Activated CD4-positive, alpha-beta T cell treated with anti-CD3 and anti-CD28 coated beads, Interleukin-2, amount 50 U/mL, for 24 hours (primary cell): ENCODE measurements around the gene THAP3.

Experiments used
- DNase-seq, 2 donors: peaks; one replicate each; pipeline ENCODE4 v3.0.0-alpha.2; 2020; ENCODE audit warnings: low read depth in 1 of 2, low spot score in 1 of 2

THAP3 gene

DNA sequence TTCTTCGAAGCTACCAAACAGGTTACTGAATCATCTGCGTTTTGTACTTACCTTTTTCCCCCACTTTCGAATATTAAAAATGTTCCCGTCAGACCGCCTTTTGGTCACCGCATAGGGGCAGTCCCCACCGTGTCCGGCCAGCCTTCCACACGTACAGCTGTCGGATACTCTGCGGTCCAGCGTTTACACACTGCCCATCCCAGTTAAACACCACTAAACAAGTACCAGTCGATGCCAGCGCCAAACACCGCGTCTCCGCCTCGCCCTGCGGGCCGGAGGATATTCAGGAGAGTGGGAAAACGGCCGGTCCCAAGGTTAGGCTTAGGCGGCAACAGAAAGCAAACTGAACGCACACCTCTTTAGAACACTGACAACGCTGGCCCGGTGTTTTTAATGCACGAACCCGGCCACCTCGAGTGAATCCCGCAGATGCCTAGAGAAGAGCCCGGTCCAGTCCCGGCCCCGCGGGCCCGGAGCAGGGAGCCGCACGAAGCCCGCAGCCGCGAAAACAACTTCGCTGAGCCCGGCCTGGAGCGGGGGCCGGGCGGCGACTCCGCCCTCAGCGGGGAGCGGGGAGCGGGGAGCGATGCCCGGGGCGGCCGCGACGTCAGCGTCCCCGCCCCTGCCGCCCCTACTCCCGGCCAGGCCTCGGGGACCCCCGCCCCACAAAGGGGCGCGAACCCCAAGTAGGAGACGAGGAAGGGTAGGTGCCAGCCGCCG lies 11.9 kb upstream of the THAP3 start:
- no peak for DNase-seq

- DNase-seq, result peak; percentile 99 to 100
Measured at GRCh38 chr1:6613361-6614018, 11.2 kb upstream of the THAP3 start, which contains the start of gene PHF13. Gene PHF13, plus strand, starts transcription at chr1:6613731. Its CDS starts 336 bp downstream, at chr1:6614067.

- DNase-seq, result no peak
Measured at GRCh38 chr1:6614019-6614928, 10.4 kb upstream of the THAP3 start.

- DNase-seq, result no peak
Measured at GRCh38 chr1:6614929-6615785, 9.5 kb upstream of the THAP3 start.

- DNase-seq, result no peak
Measured at GRCh38 chr1:6619045-6619444, 5.6 kb upstream of the THAP3 start.

DNA sequence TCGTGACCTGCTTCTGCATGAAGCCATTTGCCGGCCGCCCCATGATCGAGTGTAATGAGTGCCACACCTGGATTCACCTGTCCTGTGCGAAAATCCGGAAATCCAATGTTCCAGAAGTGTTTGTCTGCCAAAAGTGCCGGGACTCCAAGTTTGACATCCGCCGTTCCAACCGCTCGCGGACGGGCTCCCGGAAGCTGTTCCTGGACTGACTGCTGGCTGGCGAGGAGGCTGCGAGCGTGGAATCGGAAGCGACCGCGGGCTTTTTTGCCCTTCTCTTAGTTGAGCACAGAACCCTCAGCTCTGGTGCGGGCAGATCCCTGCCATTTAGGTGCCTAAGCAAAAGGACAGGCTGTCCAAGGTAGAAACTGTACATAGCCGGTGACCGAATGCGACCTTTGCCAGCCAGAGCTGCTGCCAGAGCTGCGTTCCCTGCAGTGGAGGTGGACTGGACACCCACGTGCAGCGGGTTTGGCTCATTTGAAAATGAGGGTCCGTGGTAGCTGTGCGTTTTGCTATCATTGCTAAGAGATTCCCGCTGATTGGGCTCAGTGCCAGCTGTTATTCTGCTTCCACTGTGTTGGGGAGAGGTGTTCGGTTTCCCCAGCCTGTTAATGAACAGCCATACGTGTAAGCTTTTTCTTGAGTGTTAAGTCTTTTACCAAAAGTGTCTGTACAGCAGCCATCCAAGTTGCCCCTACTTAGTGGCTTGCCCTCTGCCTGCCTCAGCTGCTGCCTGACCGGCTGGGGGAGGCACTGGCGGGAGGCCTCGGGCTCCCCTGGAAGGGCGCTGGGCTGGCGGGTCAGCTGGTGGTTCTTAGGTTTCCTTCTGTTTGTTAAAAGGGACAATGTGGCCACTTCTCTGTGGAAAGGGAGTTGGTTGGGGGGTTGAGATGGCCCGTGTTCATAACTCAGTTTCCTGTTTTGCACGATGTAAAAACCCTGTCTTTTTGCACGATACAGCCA lies 3.0 kb upstream of the THAP3 start:
- no peak for DNase-seq

- no peak for DNase-seq
Measured at GRCh38 chr1:6622396-6623152, 2.1 kb upstream of the THAP3 start.

DNA sequence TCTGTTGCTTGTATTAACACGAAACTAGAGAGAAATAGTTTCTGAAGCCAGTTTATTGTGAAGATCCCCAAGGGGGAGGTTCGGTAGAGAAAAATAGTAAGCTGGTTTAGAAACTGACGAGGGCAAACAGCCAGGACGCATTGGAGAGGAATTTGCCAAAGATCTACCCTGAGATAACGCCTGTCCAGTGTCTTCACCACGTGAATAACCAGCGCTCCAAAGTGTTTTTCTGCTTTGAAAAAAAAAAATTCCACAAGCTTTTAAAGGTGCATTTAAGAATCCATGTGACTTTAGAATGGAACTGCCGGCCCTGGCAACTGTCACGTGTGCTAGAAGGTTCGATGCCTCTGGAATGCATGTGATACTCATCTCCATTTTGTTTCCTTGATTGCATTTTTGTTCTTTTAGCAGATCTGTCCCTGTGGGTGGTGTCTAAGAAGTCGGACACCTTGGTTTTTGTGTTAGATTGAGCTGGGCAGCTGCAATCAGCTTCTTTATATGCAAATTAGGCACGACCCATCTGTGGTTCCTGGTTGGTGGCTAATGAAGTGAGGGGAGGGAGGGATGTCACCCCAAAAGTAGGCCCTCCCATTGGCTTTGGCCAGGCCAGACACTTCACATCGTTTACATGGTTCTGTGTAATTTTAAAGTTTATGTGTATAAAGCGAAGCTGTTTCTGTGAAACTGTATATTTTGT lies 1.3 kb upstream of the THAP3 start:
- DNase-seq, result no peak

- no peak for DNase-seq
Measured at GRCh38 chr1:6625584-6626149, 999 bp downstream of the THAP3 start.

GRCh38 chr1:6627031-6627430 lies 2.4 kb downstream of the THAP3 start:
- no peak for DNase-seq

GRCh38 chr1:6627841-6628545 lies 3.3 kb downstream of the THAP3 start:
- no peak for DNase-seq

- no peak for DNase-seq
Measured at GRCh38 chr1:6628971-6629479, 4.4 kb downstream of the THAP3 start.

DNA sequence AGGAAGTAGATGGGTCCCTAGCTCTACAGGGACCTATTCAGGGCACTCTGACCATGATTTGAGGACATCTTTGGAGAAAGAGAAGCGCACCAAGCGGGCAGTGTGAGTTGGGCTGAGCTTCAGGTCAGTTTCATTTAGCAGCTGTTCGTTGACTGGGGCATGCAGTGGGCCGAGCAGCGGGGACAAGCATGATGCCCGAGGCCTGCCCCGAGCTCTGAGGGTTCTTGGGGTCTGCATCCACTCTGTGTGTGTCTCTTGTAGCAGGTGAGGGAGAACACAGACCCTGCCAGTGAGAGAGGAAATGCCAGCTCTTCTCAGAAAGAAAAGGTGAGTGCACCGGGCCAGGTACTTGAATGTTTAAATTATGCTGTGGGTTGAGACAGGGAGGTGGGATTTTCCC lies 5.4 kb downstream of the THAP3 start:
- no peak for DNase-seq

- DNase-seq, result no peak
Measured at GRCh38 chr1:6631058-6631457, 6.4 kb downstream of the THAP3 start.

- no peak for DNase-seq
Measured at GRCh38 chr1:6632588-6633514, 8.2 kb downstream of the THAP3 start.
